GM21360 (cell line): ENCODE measurements around the gene PTTG1.
A peak's percentile ranks its signal among the peaks of the same experiment; 100 is the strongest.

Experiments used
- ATAC-seq: cut with Tn5 transposase; IDR thresholded peaks from one replicate; pipeline ENCODE4 v1.9.1; 2021; ENCODE audit warnings: mild to moderate bottlenecking, moderate library complexity; ENCODE audit not compliant: unreplicated experiment

Gene PTTG1

GRCh38 chr5:160421625-160422258 lies at the start of gene PTTG1:
TSS of gene PTTG1 (plus strand) at chr5:160421855. CDS start at chr5:160422313, 458 bp downstream.
- ATAC-seq = peak; percentile 66

GRCh38 chr5:160375166-160375565 lies 46.5 kb upstream of the PTTG1 start:
- no peak for ATAC-seq

DNA sequence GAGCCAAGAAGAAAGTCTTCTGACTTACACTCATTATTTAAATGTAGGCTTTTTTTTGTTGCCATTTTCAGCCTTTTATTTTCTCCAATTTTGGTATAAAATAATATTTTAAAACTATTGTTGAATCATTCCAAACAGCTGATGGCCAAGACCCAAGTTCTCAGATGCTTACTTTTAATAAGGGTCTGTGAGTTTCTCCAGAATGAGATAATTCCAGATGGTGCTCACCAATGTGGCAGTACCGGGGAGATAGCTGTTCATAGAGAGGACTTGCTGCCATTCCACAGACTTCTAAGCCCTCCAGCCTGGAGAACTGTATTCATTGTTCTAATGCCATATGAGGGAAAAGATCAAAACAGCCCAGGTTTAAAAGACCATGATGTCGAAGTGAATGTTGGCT lies 46.0 kb upstream of the PTTG1 start:
- no peak for ATAC-seq

DNA sequence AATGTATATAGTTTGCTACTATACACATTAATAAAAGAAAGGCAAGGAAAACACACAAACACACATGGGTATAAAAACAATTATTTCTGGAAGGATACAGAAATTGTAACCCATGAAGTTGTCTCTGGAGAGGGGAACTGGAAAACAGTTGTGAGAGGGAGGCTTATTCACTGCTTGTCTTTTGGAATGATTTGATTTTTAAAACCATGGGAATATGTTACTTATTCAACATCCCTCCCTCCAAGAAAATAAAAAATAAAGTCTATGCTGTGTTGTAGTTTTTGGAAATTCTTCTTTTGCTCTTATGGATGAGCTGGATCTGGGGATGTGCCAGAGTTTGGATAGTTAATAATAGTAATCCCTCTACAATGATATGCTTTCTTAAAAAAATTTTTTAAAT lies 45.2 kb upstream of the PTTG1 start:
- no peak for ATAC-seq

GRCh38 chr5:160377651-160378050 lies 44.0 kb upstream of the PTTG1 start:
- no peak for ATAC-seq

GRCh38 chr5:160378330-160378729 lies 43.3 kb upstream of the PTTG1 start:
- ATAC-seq = no peak

DNA sequence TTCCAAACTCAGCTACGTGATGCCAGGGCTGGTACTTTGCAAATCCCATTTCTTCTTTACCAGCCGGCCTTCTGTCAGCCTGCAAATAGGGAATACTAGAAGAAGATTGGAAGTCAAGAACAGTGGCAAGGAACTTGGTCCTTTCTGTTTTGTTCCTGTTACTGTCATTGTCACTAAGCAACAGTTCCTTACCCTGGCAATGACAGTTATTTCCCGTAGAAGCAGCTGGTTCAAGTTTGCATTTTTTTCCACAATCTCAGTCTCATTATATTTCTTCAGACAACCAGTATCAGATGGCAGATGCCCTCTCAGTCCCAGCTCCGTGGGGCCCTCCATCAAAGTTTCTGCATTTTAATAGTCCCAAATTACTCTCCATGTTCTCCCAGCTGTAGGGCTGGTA lies 42.1 kb upstream of the PTTG1 start:
- ATAC-seq = no peak

DNA sequence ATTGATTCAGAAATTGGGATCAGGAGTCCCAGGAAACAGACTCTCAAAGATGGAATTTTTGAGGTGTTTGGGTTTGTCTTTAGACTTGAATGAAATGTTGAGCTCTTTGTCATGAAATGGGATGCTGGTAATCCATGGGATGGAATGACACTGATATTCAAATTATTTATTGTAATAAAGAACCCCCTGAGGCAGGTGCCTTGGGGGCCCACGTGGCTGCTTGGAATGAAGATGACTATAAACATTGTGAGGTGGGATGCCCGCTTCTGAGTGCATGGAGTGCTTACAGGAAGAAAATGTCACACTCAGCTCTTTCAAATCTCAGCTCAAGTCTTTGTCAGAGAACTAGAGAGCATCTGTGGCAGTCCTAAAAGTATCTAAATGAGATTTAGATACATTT lies 41.6 kb upstream of the PTTG1 start:
- ATAC-seq = no peak

DNA sequence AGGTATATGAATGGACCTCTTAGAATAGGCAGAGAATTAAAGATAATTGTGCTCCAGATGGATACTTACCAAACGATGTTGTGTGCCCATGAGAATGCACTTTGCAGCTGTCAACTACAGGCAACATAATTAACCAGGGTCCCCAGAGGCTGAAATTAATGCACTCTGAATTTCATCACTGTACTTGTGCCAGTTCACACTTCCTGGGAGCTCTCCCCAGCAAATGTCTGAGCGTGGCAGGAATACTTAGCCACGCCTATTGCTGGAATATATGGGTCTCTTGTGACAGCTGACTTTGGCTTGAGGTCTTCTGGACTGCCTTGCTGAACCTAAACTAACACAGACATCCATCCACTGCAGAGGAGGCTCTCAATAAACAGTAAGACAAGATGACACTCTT lies 39.3 kb upstream of the PTTG1 start:
- ATAC-seq = no peak

- no peak for ATAC-seq
These were observed 37.0 kb upstream of the PTTG1 start for GRCh38 chr5:160384681-160385080.

- ATAC-seq = no peak
These were observed 36.2 kb upstream of the PTTG1 start for GRCh38 chr5:160385496-160385895.

GRCh38 chr5:160387445-160387844 lies 34.2 kb upstream of the PTTG1 start:
- no peak for ATAC-seq

GRCh38 chr5:160390787-160391696 lies 30.6 kb upstream of the PTTG1 start:
- ATAC-seq = no peak

DNA sequence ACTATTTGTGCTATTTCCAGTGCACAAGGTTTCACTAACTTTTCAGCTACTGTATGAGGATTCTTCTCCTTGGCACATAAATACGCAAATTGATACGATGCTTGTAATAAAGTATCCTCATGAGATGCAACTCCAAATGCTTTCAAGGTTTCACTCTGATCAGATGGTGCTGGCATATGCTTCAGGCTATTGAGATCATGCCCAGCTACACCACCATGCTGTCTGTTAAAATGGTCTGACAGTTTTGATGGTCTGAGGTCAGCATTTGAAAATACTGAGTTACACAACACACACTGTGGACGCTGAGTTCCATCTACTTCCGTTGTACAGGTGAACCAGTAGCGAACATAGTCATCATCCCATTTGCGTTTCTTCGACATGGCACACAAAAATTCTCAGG lies 26.5 kb upstream of the PTTG1 start:
- ATAC-seq = no peak

DNA sequence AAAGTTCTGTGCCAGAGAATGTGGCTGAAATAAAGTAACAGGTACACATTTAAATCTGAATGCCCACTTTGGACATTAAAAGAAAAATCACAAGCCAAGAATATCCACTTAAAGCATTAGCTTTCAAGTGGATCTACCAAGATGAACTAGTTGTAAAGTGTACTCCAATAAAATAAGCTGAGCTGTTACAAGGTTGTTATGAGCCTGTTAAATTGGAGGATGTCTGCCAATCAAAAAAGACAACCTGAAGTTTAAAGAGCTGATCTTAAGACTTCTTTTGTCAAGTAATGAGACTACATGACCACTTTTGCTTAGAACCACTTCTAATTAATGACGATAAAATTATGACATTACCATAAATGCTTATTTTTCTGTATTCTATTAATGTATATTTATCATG lies 24.2 kb upstream of the PTTG1 start:
- no peak for ATAC-seq

DNA sequence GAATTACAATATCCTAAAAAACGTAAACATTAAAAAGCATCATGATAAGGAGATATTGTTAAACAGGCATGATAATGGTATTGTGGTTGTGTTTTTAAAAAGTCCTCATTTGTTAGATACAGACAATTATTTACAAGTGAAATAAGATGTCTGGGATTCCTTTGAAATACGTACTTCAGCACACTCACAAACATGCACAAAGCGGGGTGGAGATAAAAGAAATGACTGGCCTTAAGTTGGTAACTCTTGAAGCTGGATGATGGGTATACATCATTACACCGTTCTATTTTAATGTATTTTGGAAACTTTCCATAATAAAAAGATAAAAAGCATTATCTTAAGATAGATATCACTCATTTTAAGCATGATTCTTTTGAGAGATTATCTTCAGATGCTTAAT lies 22.8 kb upstream of the PTTG1 start:
- ATAC-seq = no peak

DNA sequence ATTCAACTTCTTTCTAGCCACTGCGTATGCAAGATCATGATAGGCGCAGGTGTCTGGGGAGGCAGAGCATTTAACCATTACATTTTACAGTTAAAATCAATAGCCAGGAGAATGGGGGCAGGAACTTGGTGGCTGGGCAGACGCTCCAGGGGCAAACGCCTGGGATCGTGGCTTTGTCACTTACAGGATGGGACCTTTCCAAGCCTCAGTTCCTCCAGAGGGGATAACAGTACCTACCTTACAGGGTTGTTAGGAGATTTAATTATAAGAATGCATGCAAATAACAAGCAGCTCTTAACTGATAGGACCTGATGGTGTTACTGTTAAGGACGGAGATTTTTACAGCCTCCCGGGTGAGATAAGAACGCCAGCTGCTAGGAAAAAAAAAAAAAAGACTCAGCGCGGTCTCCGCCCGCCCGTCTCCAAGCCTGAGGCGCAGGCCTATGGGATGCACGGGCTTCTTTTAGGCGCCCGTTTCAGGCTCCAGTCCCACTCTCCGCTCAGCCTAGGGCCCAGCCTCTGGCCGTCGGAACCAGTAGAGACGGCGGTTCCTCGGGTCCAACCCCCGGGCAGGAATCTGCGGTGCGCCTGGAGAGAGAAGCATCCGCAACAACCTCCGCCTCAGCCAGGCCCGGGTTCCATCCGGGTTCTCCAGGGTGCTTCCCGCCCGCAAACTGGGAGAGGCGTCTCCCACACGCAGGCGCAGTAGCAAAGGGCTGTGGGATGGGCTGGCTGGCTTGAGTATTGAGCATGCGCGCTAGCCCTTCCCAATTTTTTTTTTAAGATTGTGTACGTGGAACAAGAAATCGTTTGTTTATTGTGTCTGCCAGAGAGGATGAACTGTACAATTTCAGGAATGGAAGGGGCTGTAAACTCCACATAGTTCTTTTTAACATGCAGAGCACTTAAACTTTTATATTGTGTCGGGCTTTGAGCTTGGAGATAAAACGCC lies 22.0 kb upstream of the PTTG1 start, which contains the start of gene FAM200C:
FAM200C (minus strand) TSS at position 653 of the 952 bp plus-strand sequence. CDS start 4,564 bp downstream, outside the sequence.
- peak; percentile 86 for ATAC-seq

GRCh38 chr5:160418561-160419457 lies 2.8 kb upstream of the PTTG1 start, which contains the start of gene SLU7:
TSS of gene SLU7 (minus strand) at chr5:160419081. CDS start at chr5:160415294, 3,787 bp downstream.
- peak; percentile 76 for ATAC-seq

- ATAC-seq = no peak
These were observed 2.0 kb upstream of the PTTG1 start for GRCh38 chr5:160419458-160420330.
